Measurements from ENCODE around the gene RASGRF2.

Gene RASGRF2

DNA sequence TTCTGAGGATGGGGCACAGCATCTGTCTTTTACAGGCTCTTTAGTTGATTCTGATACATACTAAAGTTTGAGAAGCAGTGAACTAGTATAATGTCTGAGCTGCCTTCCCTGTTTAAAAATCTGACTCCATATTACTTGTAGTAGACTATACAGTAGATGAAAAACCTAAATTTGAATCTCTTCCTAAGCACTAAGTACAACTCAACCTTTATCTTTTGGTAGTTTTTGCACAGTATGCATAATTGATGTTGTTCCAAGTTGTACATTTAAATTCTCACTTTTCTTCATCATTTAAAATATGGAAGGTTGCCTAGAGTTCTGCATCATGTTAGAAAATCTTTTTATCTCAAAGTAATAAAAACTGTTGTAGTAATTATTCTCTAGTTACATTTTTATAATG lies 174.4 kb downstream of the RASGRF2 start:
- DNase-seq (ENCODE audit: low read depth): no peak

DNA sequence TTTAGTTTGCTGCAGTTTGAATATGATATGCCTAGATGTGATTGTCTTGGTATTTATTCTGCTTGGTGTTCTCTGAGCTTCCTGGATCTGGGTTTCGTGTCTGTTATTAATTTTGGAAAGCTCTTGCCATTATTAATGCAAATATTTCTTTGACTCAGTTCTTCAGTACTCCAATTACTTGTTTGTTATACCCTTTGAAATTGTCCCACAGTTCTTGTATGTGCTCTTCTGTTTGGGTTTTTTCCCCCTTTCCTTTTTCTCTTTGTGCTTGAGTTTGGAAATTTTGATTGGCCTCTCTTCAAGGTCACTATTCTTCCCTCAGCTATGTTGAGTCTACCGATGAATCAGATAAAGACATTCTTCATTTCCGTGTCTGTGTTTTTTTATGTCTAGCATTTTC lies 176.4 kb downstream of the RASGRF2 start:
- no peak for DNase-seq (ENCODE audit: low read depth)

DNA sequence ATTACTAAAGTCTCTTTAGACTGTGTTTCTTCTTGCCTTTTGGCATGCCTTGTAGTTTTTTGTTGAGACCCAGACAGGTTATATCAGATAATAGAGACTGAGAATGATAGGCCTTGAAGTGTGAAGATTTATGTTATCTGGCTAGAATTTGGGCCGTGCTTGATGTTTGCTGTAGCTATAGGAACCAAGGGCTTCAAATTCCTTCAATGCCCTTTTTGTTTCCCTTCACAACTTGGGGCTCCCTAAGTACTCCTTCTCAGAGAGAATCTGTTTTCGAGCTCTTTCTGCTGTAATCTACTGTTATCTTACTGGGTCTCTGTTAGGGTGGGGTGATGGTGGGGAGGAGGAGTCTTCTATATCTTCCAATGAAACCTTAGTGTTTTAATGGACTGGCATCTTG lies 177.7 kb downstream of the RASGRF2 start:
- no peak for DNase-seq (ENCODE audit: low read depth)

DNA sequence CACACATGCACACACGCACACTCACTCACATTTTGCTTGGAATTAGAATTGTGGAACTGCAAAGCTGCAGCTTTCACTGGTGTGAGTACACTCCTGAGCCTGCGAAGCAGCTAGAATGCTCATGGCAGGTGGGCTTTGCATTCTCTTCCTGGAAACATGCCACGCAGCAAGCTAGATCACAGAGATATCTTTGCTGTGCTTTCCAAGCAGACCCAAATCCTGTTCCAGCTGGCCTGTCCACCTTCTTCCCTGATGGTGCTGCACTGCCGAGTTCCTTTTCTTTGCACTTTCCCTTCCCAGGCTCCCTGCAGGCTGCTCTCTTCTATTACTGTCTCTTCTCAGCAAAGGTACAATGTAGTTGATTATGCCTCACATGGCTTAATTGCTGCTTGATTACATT lies 180.3 kb downstream of the RASGRF2 start:
- DNase-seq (ENCODE audit: low read depth): no peak

DNA sequence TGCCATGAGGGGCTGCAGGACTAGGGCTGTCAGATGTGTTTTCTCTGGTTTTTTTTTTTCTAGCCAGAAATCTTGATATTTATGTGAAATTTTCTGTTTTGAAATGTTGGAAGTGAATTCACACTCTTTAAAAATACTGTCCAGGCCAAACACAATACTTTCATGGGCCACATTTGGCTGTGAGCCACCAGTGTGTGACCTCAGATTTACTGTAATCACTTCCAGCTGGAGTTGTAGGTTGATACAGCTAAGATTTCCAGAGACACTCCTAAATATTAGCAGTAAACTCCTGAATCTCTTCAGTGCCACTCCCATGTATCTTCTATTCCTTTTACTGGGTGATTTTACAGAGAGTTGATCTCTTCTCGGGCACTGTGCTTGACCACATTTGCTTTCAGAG lies 180.8 kb downstream of the RASGRF2 start:
- peak; percentile 88 for DNase-seq (ENCODE audit: low read depth)

DNA sequence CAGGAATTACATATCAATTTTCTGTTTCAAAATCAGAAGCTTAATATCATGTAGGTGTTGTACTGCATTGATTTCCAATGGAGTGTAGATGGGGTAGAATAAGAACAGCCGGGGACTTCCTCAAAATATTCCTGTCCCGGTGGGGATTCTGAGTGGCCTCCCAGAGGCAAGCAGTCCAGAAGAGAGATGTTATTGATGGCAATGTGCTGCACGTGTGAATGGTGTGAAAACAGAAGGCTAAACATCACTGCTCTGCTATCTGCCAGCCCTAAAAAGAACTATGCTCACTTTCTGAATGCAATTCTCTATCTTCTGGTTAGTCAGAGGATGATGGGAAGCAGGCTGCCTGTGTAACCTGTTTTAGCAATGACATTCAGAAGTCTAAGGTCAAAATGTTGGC lies 181.9 kb downstream of the RASGRF2 start:
- no peak for DNase-seq (ENCODE audit: low read depth)

- DNase-seq (ENCODE audit: low read depth): no peak
These were observed 185.3 kb downstream of the RASGRF2 start for GRCh38 chr5:81145329-81145935.

DNA sequence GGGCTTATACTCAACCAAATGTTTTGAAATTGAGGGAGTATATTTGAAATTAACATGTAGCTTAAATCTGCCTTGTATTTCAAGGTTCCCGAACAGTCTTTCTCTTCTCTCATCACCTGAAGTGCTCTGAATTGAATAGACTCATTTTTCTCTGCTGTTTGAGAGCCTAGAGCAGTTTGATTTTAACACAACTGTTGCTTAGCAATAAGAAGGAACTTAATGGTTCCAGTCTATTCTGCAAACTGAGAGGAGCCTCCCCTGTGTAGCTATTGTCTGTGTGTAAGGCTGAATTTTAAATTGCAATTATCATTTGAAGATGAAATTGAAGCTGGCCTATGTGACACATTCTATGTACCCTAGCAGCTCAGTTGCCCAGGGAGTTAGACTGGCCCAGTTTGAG lies 185.9 kb downstream of the RASGRF2 start:
- DNase-seq (ENCODE audit: low read depth): no peak

DNA sequence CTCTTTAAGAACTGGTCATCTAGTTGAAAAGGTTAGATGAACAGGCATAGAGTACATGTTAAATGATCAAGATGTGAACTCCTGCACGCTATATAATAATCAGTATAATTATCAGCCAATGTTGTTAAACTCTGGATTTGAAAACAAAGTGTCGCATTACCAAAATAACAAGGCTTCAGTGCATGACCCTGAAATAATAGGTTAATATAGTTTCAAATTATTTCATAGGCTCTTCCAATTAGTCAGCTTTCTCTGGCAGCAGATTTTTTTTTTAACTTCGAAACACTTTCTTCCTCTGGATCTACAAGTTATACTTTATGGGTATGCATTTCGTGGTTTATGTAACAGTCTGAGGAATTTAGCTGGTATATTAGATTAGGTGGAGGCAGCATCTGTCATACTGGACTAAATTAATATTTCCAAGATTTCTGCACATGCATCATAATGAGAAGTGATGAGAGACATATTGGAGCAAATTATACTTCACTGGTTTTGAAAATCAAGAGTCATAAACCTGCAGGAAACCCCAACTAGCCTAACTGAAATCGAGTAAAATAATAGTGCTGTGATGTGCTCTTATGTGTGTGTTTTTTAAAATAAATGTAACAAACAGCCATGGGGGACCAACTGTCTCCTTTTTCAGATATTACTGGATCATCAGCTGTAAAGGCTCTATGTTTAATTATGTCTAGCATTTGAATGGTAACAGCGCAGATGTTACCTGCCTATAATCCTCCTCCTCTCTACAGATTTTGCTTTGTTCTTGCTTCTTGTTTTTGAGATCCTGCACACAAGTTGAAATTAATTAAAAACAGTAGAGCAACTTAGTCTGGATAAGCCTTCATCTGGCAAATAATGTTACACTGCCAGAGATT lies 187.1 kb downstream of the RASGRF2 start:
- DNase-seq (ENCODE audit: low read depth): no peak

GRCh38 chr5:81147886-81148571 lies 187.9 kb downstream of the RASGRF2 start:
- no peak for DNase-seq (ENCODE audit: low read depth)

- peak; percentile 64 for DNase-seq (ENCODE audit: low read depth)
These were observed 191.4 kb downstream of the RASGRF2 start for GRCh38 chr5:81151546-81151945.

- no peak for DNase-seq (ENCODE audit: low read depth)
These were observed 194.6 kb downstream of the RASGRF2 start for GRCh38 chr5:81154725-81155124.

GRCh38 chr5:81156732-81157131 lies 196.6 kb downstream of the RASGRF2 start:
- DNase-seq (ENCODE audit: low read depth): no peak

DNA sequence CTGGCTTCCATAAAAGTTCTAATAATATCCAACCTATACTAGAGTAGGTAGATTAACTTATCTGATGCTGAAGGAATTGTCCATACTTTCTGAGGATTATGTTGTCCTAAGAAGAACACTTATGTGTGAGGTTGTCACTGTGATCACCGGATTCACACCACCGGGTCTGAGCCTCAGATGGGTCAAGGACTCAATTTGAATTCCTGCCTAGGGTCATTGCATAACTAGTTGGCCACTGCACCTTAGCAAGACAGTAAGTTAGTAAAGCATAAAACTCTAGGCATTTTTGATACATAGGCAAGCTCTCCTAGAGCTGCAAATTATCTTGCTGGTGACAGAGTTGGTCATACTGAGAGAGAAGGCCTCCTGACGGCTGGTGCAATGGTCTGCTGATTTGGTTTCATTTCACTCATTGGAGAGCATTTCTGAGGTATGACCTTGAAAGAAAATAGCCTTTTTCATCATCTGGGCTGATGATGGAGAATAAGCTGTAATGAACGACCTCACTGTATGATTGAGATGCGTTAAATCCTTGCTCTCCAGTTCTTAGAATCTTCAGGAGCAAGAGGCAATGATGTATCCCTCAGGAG lies 200.9 kb downstream of the RASGRF2 start:
- DNase-seq (ENCODE audit: low read depth): no peak

DNA sequence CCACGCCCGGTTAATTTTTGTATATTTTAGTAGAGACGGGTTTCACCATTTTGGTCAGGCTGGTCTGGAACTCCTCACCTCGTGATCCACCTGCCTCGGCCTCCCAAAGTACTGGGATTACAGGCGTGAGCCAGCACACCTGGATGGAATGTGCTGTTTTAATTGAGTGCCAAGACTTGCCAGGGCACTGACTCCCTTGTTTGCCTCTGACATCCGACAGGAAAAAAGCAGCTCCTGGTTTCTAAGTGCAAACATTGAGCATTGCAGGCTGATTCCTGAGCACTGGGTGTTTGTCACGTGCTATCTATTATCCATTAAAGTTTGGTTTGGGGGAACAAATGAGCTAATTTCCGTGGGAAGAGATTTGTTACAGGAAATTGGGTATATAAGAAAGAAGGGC lies 202.3 kb downstream of the RASGRF2 start:
- DNase-seq (ENCODE audit: low read depth): no peak

DNA sequence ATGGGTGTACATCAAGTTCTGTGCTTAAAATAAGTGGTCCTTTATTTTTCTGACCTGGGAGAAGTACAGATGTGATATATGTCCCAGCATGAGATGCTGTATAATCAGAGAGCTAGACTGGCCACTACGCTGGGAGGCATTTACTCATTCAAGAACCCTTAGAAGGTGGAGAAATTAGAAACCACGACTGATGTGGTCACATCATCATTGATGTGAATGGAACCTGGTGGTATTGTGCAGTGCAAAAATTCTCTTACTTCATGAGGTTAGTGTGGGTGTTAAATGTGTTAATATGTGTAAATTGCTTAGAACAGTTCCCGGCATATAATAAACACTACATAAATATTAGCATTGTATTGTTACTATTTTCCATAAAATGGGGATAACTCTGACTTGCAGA lies 203.5 kb downstream of the RASGRF2 start:
- no peak for DNase-seq (ENCODE audit: low read depth)

DNA sequence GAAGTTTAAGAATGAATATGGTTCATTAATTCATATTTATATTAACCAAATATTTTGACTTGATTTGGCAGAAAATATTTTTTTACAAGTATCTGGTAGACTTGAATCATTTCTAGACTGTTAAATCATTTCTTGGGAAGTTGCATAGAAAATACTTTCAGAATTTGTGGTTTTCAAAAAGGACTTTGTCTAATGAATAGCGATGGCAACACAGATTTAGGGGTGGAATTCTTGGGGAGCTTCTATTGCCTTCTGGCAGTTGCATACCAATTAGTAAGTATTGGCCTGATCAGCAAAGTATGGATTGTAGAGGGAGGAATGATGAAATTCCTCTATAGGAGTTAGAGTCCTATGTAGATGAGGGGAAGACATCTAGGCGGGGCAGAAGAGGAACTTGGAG lies 204.3 kb downstream of the RASGRF2 start:
- DNase-seq (ENCODE audit: low read depth): no peak

- DNase-seq (ENCODE audit: low read depth): no peak
These were observed 204.8 kb downstream of the RASGRF2 start for GRCh38 chr5:81164936-81165335.

DNA sequence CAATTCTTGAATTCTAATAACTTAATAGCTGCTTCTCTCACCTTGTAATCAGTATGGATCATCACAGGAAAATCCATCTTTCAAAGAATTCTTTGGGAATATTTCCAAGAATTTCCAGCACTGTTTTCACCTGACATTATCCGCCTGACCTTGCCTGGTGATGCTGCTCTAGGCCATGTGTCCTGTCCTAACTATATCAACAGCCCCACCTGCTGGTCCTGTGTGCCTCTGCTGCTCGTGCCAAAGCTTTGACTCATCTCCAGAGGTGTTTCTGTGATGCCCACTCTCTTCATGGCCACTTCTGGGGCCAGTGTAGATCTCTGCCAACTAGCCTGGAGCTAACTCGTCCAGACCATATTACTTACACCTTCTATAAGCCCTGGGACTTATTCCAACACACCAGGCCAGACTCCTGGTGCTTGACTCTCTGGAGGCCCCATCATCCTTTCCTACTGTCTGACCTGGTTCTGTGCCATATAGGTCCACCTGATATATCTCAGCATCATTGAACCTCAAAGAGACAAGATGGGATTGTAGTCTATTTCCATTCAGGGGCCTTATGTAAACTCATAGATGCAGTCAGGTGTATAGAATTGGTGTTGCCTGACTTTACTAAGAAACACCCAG lies 205.4 kb downstream of the RASGRF2 start:
- peak; percentile 60 for DNase-seq (ENCODE audit: low read depth)

DNA sequence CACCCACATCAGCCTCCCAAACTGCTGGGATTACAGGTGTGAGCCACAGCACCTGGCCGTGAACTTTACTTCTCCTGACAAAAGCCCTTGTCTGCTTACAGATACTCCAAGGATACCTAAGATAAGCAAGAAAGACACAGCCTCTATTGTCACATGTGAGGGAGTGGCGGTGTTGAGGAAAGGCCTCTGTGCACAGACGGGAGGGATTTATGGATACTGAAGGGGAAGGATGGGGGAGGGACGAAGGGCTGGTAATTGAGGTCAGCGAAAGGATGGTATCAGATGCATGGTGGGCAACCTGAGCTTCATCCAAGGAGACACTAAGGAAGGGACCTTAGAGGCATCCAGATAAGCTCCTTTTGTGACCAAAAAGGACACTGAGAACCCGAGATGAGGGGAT lies 206.3 kb downstream of the RASGRF2 start:
- no peak for DNase-seq (ENCODE audit: low read depth)

DNA sequence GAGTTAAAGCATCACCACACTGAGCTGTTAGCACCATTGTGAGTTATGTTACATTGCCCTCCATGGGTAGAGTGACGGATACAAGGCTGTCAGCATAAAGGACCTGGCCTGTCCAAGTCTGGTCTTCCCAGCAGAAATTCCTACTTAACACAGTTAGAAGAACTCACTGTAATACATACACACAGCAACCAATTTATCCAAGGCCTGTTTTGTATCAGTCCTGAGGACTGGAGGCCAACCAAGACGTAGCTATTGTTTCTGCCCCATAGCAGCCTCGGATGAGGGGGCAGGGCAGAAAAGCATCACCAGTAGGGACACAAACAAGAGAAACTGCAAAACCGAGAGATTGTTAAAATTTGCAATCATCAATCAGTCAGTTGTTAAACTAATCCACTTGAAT lies 206.9 kb downstream of the RASGRF2 start:
- no peak for DNase-seq (ENCODE audit: low read depth)

DNA sequence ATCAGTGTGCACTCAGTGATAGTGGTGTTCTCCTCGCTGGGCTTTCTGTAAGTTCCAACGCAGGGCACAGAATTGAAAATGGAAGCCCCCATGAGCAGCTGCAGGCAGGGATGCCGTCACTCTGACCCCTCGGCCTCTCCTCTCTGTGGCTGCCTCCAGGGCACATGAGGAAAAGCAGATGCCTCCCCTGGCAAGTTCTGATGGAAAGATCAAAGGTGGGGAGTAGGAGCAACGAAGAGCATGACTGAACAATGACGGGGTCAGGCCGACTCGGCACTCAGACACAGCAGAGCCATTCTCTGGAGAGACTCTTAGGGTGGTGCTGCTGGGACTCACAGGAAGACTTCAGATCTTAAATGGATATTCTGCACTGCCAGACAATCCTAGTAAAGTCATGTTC lies 207.4 kb downstream of the RASGRF2 start:
- DNase-seq (ENCODE audit: low read depth): no peak

All from fibroblast of gingiva (primary cell).